ENCODE data around the gene WDR18. TPM values are rescaled to one million over a fixed set of nuclear protein-coding genes. Genes with fewer than 3 reads are reported as not detected.

WDR18 gene
- total RNA-seq, 1 donor from 2014 or later: 38.6 TPM

- no peak overlapping the region for H3K27ac ChIP-seq
- peaks cover 6% of the 10 kb centered on the region for H3K9me3 Mint-ChIP-seq
- H3K79me2 ChIP-seq (ENCODE audit: low read depth): no peaks in the 10 kb centered on the region
- H3K4me1 ChIP-seq: no peaks in the 10 kb centered on the region
- H3K9me3 ChIP-seq (ENCODE audit: low read depth): peaks cover 5% of the 10 kb centered on the region
- H2AFZ ChIP-seq (replicated peaks): no peak overlapping the region
- DNase-seq (ENCODE audit: low spot score): no peak
- peaks cover 17% of the 10 kb centered on the region for H3F3A ChIP-seq (ENCODE audit: low read depth)
- peaks cover 29% of the 10 kb centered on the region for H3K36me3 Mint-ChIP-seq
- peaks cover 6% of the 10 kb centered on the region for H4K20me1 ChIP-seq (ENCODE audit: low read depth)
- no peaks in the 10 kb centered on the region for H3K27me3 ChIP-seq
- no peak overlapping the region for H3K4me3 ChIP-seq
- H3K36me3 ChIP-seq: peaks cover 29% of the 10 kb centered on the region
- H3K4me3 Mint-ChIP-seq: no peak overlapping the region
- H3K4me2 ChIP-seq: no peak overlapping the region
- H3K27ac Mint-ChIP-seq: no peak overlapping the region
- peaks cover 8% of the 10 kb centered on the region for H3K27me3 Mint-ChIP-seq (ENCODE audit: insufficient read depth, low read depth)
- H3K9ac ChIP-seq: no peak overlapping the region
- H3K4me1 Mint-ChIP-seq: peaks cover 4% of the 10 kb centered on the region
- no peak for TF ChIP-seq EZH2phosphoT487 (IDR thresholded peaks at IDR 0.05)
- no peak for TF ChIP-seq CTCF (IDR thresholded peaks at IDR 0.05)
- TF ChIP-seq EZH2 (IDR thresholded peaks at IDR 0.05): no peak
Observed at GRCh38 chr19:971795-972194, 12.3 kb upstream of the WDR18 start.

- Histone ChIP-seq H4K20me1 (ENCODE audit: low read depth) (peaks cover 6% of the 10 kb centered on the region), H2AFZ (replicated peaks) (no peak overlapping the region), H3K36me3 (peaks cover 29% of the 10 kb centered on the region), H3K27me3 (no peaks in the 10 kb centered on the region), H3K9me3 (ENCODE audit: low read depth) (peaks cover 5% of the 10 kb centered on the region), H3K79me2 (ENCODE audit: low read depth) (no peaks in the 10 kb centered on the region), H3F3A (ENCODE audit: low read depth) (peaks cover 17% of the 10 kb centered on the region), H3K9ac (no peak overlapping the region), H3K4me2 (no peak overlapping the region), H3K4me1 (no peaks in the 10 kb centered on the region), H3K27ac (no peak overlapping the region), H3K4me3 (no peak overlapping the region)
- Mint-ChIP-seq H3K9me3 (peaks cover 6% of the 10 kb centered on the region), H3K27ac (peak overlapping the region; percentile 57), H3K4me1 (peaks cover 4% of the 10 kb centered on the region), H3K36me3 (peaks cover 26% of the 10 kb centered on the region), H3K27me3 (ENCODE audit: insufficient read depth, low read depth) (peaks cover 8% of the 10 kb centered on the region), H3K4me3 (no peak overlapping the region)
- no peak for DNase-seq (ENCODE audit: low spot score)
- TF ChIP-seq EZH2phosphoT487 (IDR thresholded peaks at IDR 0.05) (no peak), EZH2 (IDR thresholded peaks at IDR 0.05) (no peak), CTCF (IDR thresholded peaks at IDR 0.05) (no peak)
Observed at GRCh38 chr19:972281-972680, 11.9 kb upstream of the WDR18 start.

DNA sequence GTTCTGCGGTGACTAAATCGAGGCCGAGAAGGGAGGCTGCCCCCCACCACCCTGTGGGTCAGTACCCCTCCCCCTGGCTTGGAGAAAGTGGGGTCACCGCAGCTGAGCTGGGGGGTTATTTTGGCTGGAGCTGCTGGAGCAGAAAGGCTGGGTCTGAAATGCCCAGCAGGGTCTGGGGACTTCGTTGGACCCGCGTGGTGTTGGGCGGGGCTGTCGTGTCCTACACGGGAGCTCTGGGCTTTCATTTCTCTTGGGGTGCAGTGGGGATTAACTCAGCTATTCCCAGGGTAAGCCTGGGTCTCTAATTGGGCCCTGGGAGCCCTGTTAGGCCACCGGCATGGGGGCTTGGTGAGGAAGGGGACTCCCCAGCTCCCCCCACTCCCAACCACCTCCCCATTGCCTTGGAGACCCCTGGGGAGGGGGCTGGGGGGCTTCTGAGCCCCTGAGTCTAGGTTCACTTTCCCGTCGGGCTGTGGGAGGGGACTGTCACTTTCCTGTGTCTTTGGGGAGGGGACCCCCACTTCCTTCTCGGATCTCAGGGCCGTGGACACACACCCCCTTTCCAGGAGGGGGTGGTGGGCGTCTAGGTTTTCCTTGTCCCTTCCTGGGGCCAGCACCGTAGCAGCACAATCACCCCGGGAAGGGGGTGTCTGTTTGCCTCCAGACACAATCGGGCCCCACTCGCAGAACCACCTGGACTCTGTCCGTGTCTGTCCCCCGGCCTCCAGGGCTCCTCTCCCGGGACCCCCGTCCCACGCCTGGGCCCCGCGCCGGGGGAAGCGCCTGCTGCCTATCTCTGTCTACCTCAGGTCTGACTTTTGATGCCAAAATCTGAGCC is 10.2 kb upstream of the WDR18 start:
- no peak for TF ChIP-seq EZH2 (IDR thresholded peaks at IDR 0.05)
- TF ChIP-seq CTCF (IDR thresholded peaks at IDR 0.05): no peak
- TF ChIP-seq EZH2phosphoT487 (IDR thresholded peaks at IDR 0.05): no peak
- DNase-seq (ENCODE audit: low spot score): no peak
- Mint-ChIP-seq H3K4me3 (no peak overlapping the region), H3K27me3 (ENCODE audit: insufficient read depth, low read depth) (peaks cover 7% of the 10 kb centered on the region), H3K27ac (no peak overlapping the region), H3K9me3 (peaks cover 6% of the 10 kb centered on the region), H3K4me1 (peaks cover 4% of the 10 kb centered on the region), H3K36me3 (peaks cover 17% of the 10 kb centered on the region)
- no peak overlapping the region for H3K4me2 ChIP-seq
- H3K36me3 ChIP-seq: peaks cover 21% of the 10 kb centered on the region
- peak overlapping the region; percentile 41 for H3K27ac ChIP-seq
- no peaks in the 10 kb centered on the region for H3K27me3 ChIP-seq
- H3K4me3 ChIP-seq: no peak overlapping the region
- peaks cover 6% of the 10 kb centered on the region for H4K20me1 ChIP-seq (ENCODE audit: low read depth)
- H3K9ac ChIP-seq: no peak overlapping the region
- H3F3A ChIP-seq (ENCODE audit: low read depth): peaks cover 19% of the 10 kb centered on the region
- no peaks in the 10 kb centered on the region for H3K79me2 ChIP-seq (ENCODE audit: low read depth)
- no peak overlapping the region for H2AFZ ChIP-seq (replicated peaks)
- H3K4me1 ChIP-seq: no peaks in the 10 kb centered on the region
- peaks cover 5% of the 10 kb centered on the region for H3K9me3 ChIP-seq (ENCODE audit: low read depth)

Measured in neural progenitor cell (in vitro differentiated cells).